GM18873 (cell line): ENCODE data around the gene NFS1.
"Not testable (repeated sequence)": the region's sequence is repeated elsewhere in the genome, so short reads cannot be mapped to it uniquely, and the experiment has no call there.

Source experiments
- ATAC-seq: cut with Tn5 transposase; IDR thresholded peaks from one replicate; pipeline ENCODE4 v1.9.1; 2021; ENCODE audit warnings: mild to moderate bottlenecking, moderate library complexity, moderate number of reproducible peaks; ENCODE audit not compliant: unreplicated experiment, low FRiP score

Gene NFS1

GRCh38 chr20:35710884-35711587 lies 11.9 kb upstream of the NFS1 start:
- no peak for ATAC-seq

- no peak for ATAC-seq
These were observed 10.9 kb upstream of the NFS1 start for GRCh38 chr20:35710039-35710438.

- no peak for ATAC-seq
These were observed 10.1 kb upstream of the NFS1 start for GRCh38 chr20:35709259-35709658.

- no peak for ATAC-seq
These were observed 9.3 kb upstream of the NFS1 start for GRCh38 chr20:35708502-35708901.

- ATAC-seq: not testable (repeated sequence)
These were observed 7.7 kb upstream of the NFS1 start for GRCh38 chr20:35706591-35707529.

- not testable (repeated sequence) for ATAC-seq
These were observed 6.7 kb upstream of the NFS1 start for GRCh38 chr20:35705894-35706293.

- no peak for ATAC-seq
These were observed 5.5 kb upstream of the NFS1 start for GRCh38 chr20:35704514-35705261.

- ATAC-seq: no peak
These were observed 3.9 kb upstream of the NFS1 start for GRCh38 chr20:35702824-35703695.

GRCh38 chr20:35702051-35702823 lies 3.1 kb upstream of the NFS1 start:
- ATAC-seq: no peak

- ATAC-seq: no peak
These were observed 1.5 kb upstream of the NFS1 start for GRCh38 chr20:35700625-35701148.

GRCh38 chr20:35699957-35700624 lies 939 bp upstream of the NFS1 start:
- ATAC-seq: no peak

- ATAC-seq: no peak
These were observed 640 bp downstream of the NFS1 start for GRCh38 chr20:35698298-35699126.

- no peak for ATAC-seq
These were observed 1.4 kb downstream of the NFS1 start for GRCh38 chr20:35697696-35698297.

- ATAC-seq: no peak
These were observed 3.2 kb downstream of the NFS1 start for GRCh38 chr20:35695978-35696377.

- no peak for ATAC-seq
These were observed 3.9 kb downstream of the NFS1 start for GRCh38 chr20:35695245-35695749.

GRCh38 chr20:35690265-35690664 lies 8.9 kb downstream of the NFS1 start:
- ATAC-seq: no peak

- ATAC-seq: not testable (repeated sequence)
These were observed 12.3 kb downstream of the NFS1 start for GRCh38 chr20:35686872-35687271.
